Measurements from ENCODE around the gene CST4. TPM values are rescaled to one million over a fixed set of nuclear protein-coding genes. Genes with fewer than 3 reads are reported as not detected.
A peak's percentile ranks its signal among the peaks of the same experiment; 100 is the strongest.
"Not testable (repeated sequence)": the region's sequence is repeated elsewhere in the genome, so short reads cannot be mapped to it uniquely, and the experiment has no call there.

CST4 gene
- polyA plus RNA-seq, 2 donors, result not detected

DNA sequence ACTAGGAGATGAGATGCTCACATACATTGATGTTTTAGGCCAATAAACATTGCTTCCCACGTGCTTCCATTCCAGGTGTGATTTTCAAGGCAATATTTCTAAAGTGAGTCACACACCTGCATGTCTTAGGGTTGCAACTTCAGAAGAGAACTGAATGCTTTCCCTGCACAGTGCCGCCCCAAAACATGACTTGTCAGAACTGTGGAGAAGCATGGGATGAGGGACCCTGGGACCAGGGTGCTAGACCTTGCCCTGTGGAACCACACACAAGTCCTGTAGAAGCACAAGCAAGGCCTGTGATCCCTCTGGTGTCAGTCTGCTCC, 53.1 kb downstream of the CST4 start:
- H3K4me1 ChIP-seq (ENCODE audit: control insufficient read depth in 2 of 2, insufficient read depth in 2 of 2, low read length in 1 of 2), result peaks cover 5 to 26% of the 10 kb centered on the region in 2 donors
- H3K36me3 ChIP-seq (ENCODE audit: control insufficient read depth in 2 of 2, insufficient read depth in 2 of 2, low read length in 1 of 2), result peaks cover 4 to 21% of the 10 kb centered on the region in 2 donors
- WGBS, 2 donors, result 40 to 44% methylated on average over 1 of the region's 2 CpGs
- H3K27me3 ChIP-seq (ENCODE audit: control insufficient read depth in 1 of 2, insufficient read depth in 2 of 2, low read length in 2 of 2); H3K9me3 ChIP-seq (ENCODE audit: control insufficient read depth in 2 of 2, insufficient read depth in 1 of 2, low read depth in 1 of 2, low read length in 1 of 2): not testable (repeated sequence)
- H3K27ac ChIP-seq (ENCODE audit: low read depth in 2 of 2, low read length in 1 of 2), result peak overlapping the region; percentile 14 to 65
- H3K4me3 ChIP-seq (ENCODE audit: low read depth in 1 of 2, low read length in 2 of 2), result peak overlapping the region in 1 of 2 donors; percentile 73

Other genes starting within 250 kb of the CST4 start
- gene CSTL1, start 249.4 kb downstream of the CST4 start, polyA plus RNA-seq, result under 1 TPM in 1 of 2 donors, not detected in 1; 0.15 TPM
- under 1 TPM; 0.12 to 0.26 TPM for gene CST11, start 236.2 kb downstream of the CST4 start, polyA plus RNA-seq
- not detected for gene CST8, start 197.9 kb downstream of the CST4 start, polyA plus RNA-seq
- not detected for gene CST9L, start 120.6 kb downstream of the CST4 start, polyA plus RNA-seq
- gene CST9, start 83.1 kb downstream of the CST4 start, polyA plus RNA-seq, result under 1 TPM in 1 of 2 donors, not detected in 1; 0.04 TPM
- gene CST3, start 51.1 kb downstream of the CST4 start, polyA plus RNA-seq, result 100 to 1,000 TPM; 262 to 448 TPM
- not detected for gene CST1, start 61.9 kb upstream of the CST4 start, polyA plus RNA-seq
- gene CST2, start 137.7 kb upstream of the CST4 start, polyA plus RNA-seq, result under 1 TPM in 1 of 2 donors, not detected in 1; 0.15 TPM
- gene CST5, start 190.7 kb upstream of the CST4 start, polyA plus RNA-seq, result under 1 TPM in 1 of 2 donors, not detected in 1; 0.16 TPM